ENCODE results near the gene LRRN3.

- TF ChIP-seq CTCF (conservative IDR thresholded peaks at IDR 0.05), result no peak
- no peak for TF ChIP-seq EZH2 (IDR thresholded peaks at IDR 0.05; ENCODE audit: low read depth)
These were observed 49.4 kb downstream of the LRRN3 start for GRCh38 chr7:111140091-111140865.

Data from PC-9 (cell line).